SH-SY5Y (cell line): ENCODE data around the gene HPCA.

Experiments used
- GATA2 ChIP-seq: IDR thresholded peaks from 2 replicates; pipeline ENCODE4 v1.6.1; 2011; ENCODE audit warnings: mild to moderate bottlenecking, low read depth, low read length
- GATA3 ChIP-seq: IDR thresholded peaks from 2 replicates; pipeline ENCODE4 v1.6.1; 2011; ENCODE audit warnings: low read depth, mild to moderate bottlenecking, low read length, moderate library complexity

GRCh38 chr1:32920833-32921232, 34.5 kb downstream of the HPCA start:
- no peak for TF ChIP-seq GATA2
- no peak for TF ChIP-seq GATA3
